NCI-H345 treated with DMSO at 0.1 percent for 48 hours (cell line): ENCODE results near the gene PTPRM.

Source experiments
- DNase-seq: peaks from one replicate; lab custom pipeline; 2025; ENCODE audit not compliant: unreplicated experiment; lab: John Stamatoyannopoulos, UW

Gene PTPRM

GRCh38 chr18:7567474-7568425 is 634 bp downstream of the PTPRM start:
- no peak for DNase-seq

DNA sequence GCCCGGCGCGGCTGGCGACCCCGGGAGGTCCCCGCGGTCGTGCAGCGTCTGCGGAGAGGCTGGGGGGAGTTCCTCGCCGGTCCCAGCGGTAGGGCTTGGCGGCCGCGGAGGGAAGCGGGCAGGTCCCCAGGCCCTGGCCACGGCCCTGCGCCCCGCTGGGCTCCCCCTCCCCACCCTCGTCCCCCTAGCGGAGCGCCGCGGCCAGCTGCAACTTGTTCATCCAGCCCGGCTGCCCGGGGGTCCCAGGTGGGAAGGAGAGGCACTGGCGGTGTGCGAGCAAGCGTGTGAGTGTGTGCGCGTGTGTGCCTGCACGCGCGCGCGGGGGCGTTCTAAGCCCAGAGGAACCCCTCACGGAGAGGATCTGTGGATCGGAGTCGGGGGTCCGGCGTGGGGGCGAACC is 1.3 kb downstream of the PTPRM start:
- DNase-seq = no peak

DNA sequence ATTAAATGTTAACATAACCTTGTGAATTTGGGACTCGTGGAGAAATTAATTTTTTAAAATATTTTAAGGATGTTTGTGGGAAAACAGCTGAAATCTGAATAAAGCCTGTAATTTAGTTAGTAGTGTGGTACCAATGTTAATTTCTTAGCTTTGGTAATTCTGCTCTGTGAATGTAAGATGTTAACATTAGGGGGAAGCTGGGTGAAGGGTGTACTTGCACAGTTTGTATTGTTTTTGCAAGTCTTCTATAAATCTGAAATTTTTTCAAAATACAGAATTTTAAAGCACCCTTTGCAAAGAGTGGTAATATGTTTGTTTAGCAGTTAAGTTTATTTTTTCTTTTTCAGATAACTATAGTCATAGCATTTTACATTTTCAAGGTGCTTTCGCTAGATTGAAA is 4.5 kb downstream of the PTPRM start:
- DNase-seq = no peak

- DNase-seq = no peak
Observed at GRCh38 chr18:7572822-7573221, 5.7 kb downstream of the PTPRM start.

- DNase-seq = no peak
Observed at GRCh38 chr18:7575465-7576028, 8.4 kb downstream of the PTPRM start.

GRCh38 chr18:7576077-7576476 is 9.0 kb downstream of the PTPRM start:
- DNase-seq = no peak

GRCh38 chr18:7576685-7577084 is 9.6 kb downstream of the PTPRM start:
- no peak for DNase-seq

DNA sequence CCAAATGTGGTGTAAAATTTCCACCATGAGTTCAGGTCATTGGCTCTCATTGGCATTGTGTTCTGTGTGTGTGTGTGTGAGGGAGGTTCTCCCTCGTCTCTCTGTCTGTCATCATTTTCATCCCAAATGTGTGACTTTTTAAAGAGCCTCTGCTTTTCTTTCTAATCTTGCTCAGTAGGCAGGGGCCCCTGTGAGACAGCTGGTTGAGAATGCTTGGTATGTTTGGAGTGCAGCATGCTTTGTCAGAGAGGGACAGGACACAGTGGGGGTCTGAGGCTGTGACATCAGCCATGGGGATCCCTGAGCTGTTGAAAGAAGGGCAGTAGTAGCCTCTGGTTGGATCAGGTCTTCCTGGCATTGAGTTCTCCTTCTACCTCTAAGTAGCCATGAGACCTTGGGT is 10.6 kb downstream of the PTPRM start:
- DNase-seq = no peak

GRCh38 chr18:7579176-7579917 is 12.2 kb downstream of the PTPRM start:
- DNase-seq = no peak

GRCh38 chr18:7579918-7580542 is 12.9 kb downstream of the PTPRM start:
- DNase-seq = no peak

- no peak for DNase-seq
Observed at GRCh38 chr18:7584646-7585275, 17.6 kb downstream of the PTPRM start.

DNA sequence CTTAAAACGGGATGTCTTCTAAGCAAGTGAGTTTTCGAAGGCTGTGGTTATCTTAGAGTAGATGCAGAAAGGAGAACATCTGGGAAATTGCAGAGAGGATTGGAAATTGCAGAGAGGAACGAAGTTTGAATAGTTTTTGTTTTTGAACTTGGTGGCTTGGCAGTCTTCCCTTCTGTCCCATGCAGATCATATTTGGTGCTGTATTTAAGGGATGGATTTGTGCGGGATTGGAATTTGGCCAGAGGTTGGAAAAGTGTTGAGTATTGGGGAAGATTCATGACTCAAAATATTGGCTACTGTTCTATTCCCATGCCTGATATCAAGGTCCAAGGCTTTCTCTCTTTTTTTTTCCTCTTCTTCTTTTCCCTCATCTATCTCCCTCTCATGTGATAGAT is 18.2 kb downstream of the PTPRM start:
- no peak for DNase-seq

GRCh38 chr18:7586379-7586778 is 19.3 kb downstream of the PTPRM start:
- no peak for DNase-seq

DNA sequence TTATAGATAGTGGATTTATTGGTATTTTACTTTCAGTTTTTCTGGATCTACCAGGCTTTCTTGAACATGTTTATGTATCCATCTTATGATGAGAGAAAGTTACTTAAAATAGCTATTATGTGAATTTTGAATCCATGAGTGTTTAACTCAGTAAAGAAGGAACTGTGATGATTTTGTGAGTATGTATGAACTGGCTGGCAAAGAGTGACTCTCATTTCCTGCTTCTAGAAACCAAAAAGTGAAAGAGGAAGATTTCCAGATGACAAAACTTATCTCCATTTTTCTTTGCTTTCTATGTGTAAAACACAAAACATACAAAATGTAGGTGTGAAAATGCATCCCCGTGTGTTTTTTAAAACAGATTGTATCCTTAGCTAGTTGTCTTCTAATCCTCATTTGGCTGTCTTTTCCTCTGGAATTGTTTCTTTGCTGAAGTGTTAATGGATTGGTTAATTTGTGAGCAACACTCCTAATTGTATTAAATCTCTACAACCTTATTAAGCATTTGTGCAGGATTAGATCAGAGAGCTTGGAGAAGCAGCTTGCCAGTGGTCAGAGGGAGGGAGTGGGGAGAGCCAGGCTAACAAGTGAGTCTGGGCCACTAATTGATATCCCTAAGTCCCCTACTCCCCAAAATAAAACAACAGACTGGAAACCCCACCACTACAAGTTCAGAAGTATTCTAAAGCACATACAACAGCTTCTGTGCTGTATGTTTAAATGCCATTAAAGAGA is 23.9 kb downstream of the PTPRM start:
- no peak for DNase-seq

DNA sequence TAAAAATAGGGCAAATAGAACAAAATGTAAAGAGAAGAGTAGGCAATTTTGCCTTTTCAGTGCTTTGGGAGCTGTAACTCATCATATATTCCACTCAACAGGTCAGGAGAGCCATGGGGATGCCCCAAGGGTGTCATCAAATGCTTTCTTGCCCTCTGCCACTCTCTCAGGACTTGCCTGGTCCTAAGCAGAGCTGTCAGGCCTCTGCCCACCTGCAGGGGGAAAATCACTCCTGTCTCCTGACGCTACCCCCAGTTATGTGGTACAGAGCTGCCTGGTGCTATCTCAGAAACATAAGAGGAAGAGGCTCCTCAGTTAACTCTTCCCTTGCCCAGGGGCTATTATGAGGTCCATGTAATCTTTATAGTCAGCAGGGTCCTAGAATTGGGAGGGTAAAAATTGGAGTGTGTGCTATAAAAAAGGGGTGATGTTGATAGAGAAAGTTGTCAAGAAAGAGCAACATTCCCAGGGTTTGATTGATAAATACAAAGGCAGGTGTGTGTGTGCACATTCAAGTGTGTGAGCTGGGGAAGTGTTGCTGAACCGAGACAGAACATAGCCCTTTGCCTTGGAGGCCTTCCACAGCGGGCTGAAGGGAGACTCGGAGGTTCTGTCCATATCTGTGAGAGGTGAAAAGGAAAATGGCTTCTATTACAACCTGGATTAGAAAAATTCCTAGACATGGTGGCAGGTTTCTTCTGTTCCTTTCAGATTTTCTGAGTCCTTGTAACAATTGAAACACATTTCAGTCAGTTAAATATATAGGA is 25.4 kb downstream of the PTPRM start:
- no peak for DNase-seq

GRCh38 chr18:7593218-7593819 is 26.2 kb downstream of the PTPRM start:
- DNase-seq = no peak

DNA sequence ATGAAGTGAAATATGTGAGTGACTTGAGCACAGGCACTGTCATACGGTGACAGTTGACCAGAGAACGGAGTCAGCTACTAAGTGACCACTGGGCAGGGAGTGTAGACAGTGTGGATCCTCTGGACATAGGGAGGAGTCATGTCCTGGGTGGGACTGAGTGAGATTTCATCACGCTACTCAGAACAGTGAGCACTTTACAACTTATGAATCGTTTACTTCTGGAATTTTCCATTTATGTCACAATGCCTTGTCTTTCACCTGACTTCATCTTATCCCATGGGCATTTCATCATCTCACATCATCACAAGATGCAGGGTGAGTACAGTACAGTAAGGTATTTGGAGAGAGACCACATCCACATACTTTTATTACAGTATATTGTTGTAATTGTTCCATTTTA is 29.0 kb downstream of the PTPRM start:
- DNase-seq = no peak

- DNase-seq = no peak
Observed at GRCh38 chr18:7597500-7597899, 30.4 kb downstream of the PTPRM start.
